ENCODE data around the gene C20orf202. TPM values are rescaled to one million over a fixed set of nuclear protein-coding genes. Genes with fewer than 3 reads are reported as not detected.

The C20orf202 gene
- total RNA-seq, 6 donors from 2014 or later, result 0.55 to 1.7 (median 0.86) TPM; not detected in 2

GRCh38 chr20:1185790-1186334 is 17.4 kb upstream of the C20orf202 start:
- Histone ChIP-seq H3K9me3 (no peaks in the 10 kb centered on the region), H3K36me3 (peaks cover 0 to 6% (median 0%) of the 10 kb centered on the region in 4 donors), H3K27me3 (peaks cover 0 to 16% (median 7%) of the 10 kb centered on the region in 4 donors), H3K27ac (peak overlapping the region; percentile 48 to 81 (median 70)), H3K4me3 (peak overlapping the region; percentile 50 to 69 (median 56)), H3K4me1 (peaks cover 13 to 24% (median 20%) of the 10 kb centered on the region in 4 donors)
- peak; percentile 27 to 58 for ATAC-seq (ENCODE audit: low FRiP score in 2 of 2)
- TF ChIP-seq POLR2AphosphoS5 (IDR thresholded peaks at IDR 0.05), result no peak
- TF ChIP-seq CTCF (IDR thresholded peaks at IDR 0.05), result peak in 5 of 6 experiments; percentile 12 to 48 (median 43)
- TF ChIP-seq EP300 (IDR thresholded peaks at IDR 0.05), result no peak
- 11 to 34% methylated on average over 7 to 20 of the region's 20 CpGs for WGBS, 2 donors
- DNase-seq, result peak; percentile 36 to 87

GRCh38 chr20:1186367-1186991 is 16.8 kb upstream of the C20orf202 start:
- no peaks in the 10 kb centered on the region for H3K36me3 ChIP-seq
- H3K27ac ChIP-seq, result peak overlapping the region in 3 of 4 donors; percentile 48 to 81 (median 78)
- 76 to 78% methylated on average over 13 of the region's 13 CpGs for WGBS, 2 donors
- H3K4me3 ChIP-seq, result no peak overlapping the region
- TF ChIP-seq POLR2AphosphoS5 (IDR thresholded peaks at IDR 0.05) (no peak), POLR2A (IDR thresholded peaks at IDR 0.05) (no peak), CTCF (IDR thresholded peaks at IDR 0.05) (no peak), EP300 (IDR thresholded peaks at IDR 0.05) (no peak)
- peaks cover 0 to 16% (median 7%) of the 10 kb centered on the region in 4 donors for H3K27me3 ChIP-seq
- no peaks in the 10 kb centered on the region for H3K9me3 ChIP-seq
- peaks cover 13 to 24% (median 20%) of the 10 kb centered on the region in 4 donors for H3K4me1 ChIP-seq
- no peak for ATAC-seq (ENCODE audit: low FRiP score in 2 of 2)
- no peak for DNase-seq

- H3K27me3 ChIP-seq, result peaks cover 0 to 16% (median 7%) of the 10 kb centered on the region in 4 donors
- DNase-seq (no peak), ATAC-seq (ENCODE audit: low FRiP score in 2 of 2) (no peak)
- H3K4me3 ChIP-seq, result no peak overlapping the region
- TF ChIP-seq CTCF (IDR thresholded peaks at IDR 0.05) (no peak), EP300 (IDR thresholded peaks at IDR 0.05) (no peak), POLR2AphosphoS5 (IDR thresholded peaks at IDR 0.05) (no peak), POLR2A (IDR thresholded peaks at IDR 0.05) (no peak)
- peaks cover 13 to 24% (median 20%) of the 10 kb centered on the region in 4 donors for H3K4me1 ChIP-seq
- WGBS, 2 donors, result 58 to 66% methylated on average over 4 of the region's 4 CpGs
- H3K36me3 ChIP-seq, result no peaks in the 10 kb centered on the region
- H3K9me3 ChIP-seq, result no peaks in the 10 kb centered on the region
- H3K27ac ChIP-seq, result peak overlapping the region in 2 of 4 donors; percentile 14 to 24
Measured at GRCh38 chr20:1187605-1188171, 15.6 kb upstream of the C20orf202 start.

- no peaks in the 10 kb centered on the region for H3K9me3 ChIP-seq
- H3K4me1 ChIP-seq, result peaks cover 13 to 24% (median 20%) of the 10 kb centered on the region in 4 donors
- no peaks in the 10 kb centered on the region for H3K36me3 ChIP-seq
- H3K4me3 ChIP-seq, result no peak overlapping the region
- peaks cover 0 to 16% (median 7%) of the 10 kb centered on the region in 4 donors for H3K27me3 ChIP-seq
- ATAC-seq (ENCODE audit: low FRiP score in 2 of 2) (no peak), DNase-seq (no peak)
- no peak overlapping the region for H3K27ac ChIP-seq
- TF ChIP-seq POLR2AphosphoS5 (IDR thresholded peaks at IDR 0.05) (no peak), POLR2A (IDR thresholded peaks at IDR 0.05) (no peak), CTCF (IDR thresholded peaks at IDR 0.05) (no peak), EP300 (IDR thresholded peaks at IDR 0.05) (no peak)
- WGBS, 2 donors, result 89 to 100% methylated on average over 1 of the region's 1 CpG
Measured at GRCh38 chr20:1188347-1188746, 14.9 kb upstream of the C20orf202 start.
